MG63 (cell line): ENCODE results near the gene PBX1. TPM values are rescaled to one million over a fixed set of nuclear protein-coding genes. Genes with fewer than 3 reads are reported as not detected.

Experiments
- DNase-seq: peaks from one replicate; pipeline ENCODE4 v3.0.0-alpha.2; 2020
- H3K27me3 ChIP-seq: fragments of 250-450 bp; sonication (Bioruptor Pico); 2 replicates; pipeline ENCODE4 v1.5.1; 2020; ENCODE audit warnings: mild to moderate bottlenecking, moderate library complexity
- H3K36me3 ChIP-seq: fragments of 250-450 bp; sonication (Bioruptor Pico); 2 replicates; pipeline ENCODE4 v1.5.1; 2020; ENCODE audit warnings: mild to moderate bottlenecking, moderate library complexity
- H3K4me3 ChIP-seq: fragments of 250-450 bp; sonication (Bioruptor Pico); 2 replicates; pipeline ENCODE4 v1.5.1; 2020; ENCODE audit warnings: mild to moderate bottlenecking, moderate library complexity
- H3K9me3 ChIP-seq: fragments of 250-450 bp; sonication (Bioruptor Pico); 2 replicates; pipeline ENCODE4 v1.5.1; 2020; ENCODE audit warnings: mild to moderate bottlenecking, moderate library complexity
- total RNA-seq: library from RNA; depleted of rRNA; stranded (reverse); fragments of >200 nt; shearing (Covaris generic); gene quantifications from 2 replicates; pipeline ENCODE4 v1.2.3, GENCODE V29; 2014; ENCODE audit warnings: low replicate concordance

Gene PBX1
- total RNA-seq, 1 experiment from 2014 or later = 0.36 TPM

- H3K36me3 ChIP-seq = no peaks in the 10 kb centered on the region
- H3K27me3 ChIP-seq = peaks cover 6% of the 10 kb centered on the region; the same call in 1 of the 2 replicates
- no peak for DNase-seq
- no peaks in the 10 kb centered on the region for H3K9me3 ChIP-seq
- H3K4me3 ChIP-seq = no peak overlapping the region
Observed at GRCh38 chr1:164622068-164622845, 63.3 kb downstream of the PBX1 start.

- H3K9me3 ChIP-seq = no peaks in the 10 kb centered on the region
- no peak overlapping the region for H3K4me3 ChIP-seq
- DNase-seq = no peak
- no peaks in the 10 kb centered on the region for H3K36me3 ChIP-seq
- H3K27me3 ChIP-seq = peaks cover 6% of the 10 kb centered on the region; the same call in 1 of the 2 replicates
Observed at GRCh38 chr1:164623805-164624204, 64.8 kb downstream of the PBX1 start.

- H3K36me3 ChIP-seq = no peaks in the 10 kb centered on the region
- DNase-seq = no peak
- no peaks in the 10 kb centered on the region for H3K9me3 ChIP-seq
- no peak overlapping the region for H3K4me3 ChIP-seq
- H3K27me3 ChIP-seq = peaks cover 6% of the 10 kb centered on the region; the same call in 1 of the 2 replicates
Observed at GRCh38 chr1:164624400-164624799, 65.4 kb downstream of the PBX1 start.

GRCh38 chr1:164625004-164625617 is 66.1 kb downstream of the PBX1 start:
- Histone ChIP-seq H3K9me3 (no peaks in the 10 kb centered on the region), H3K36me3 (no peaks in the 10 kb centered on the region), H3K27me3 (peaks cover 6% of the 10 kb centered on the region; the same call in 1 of the 2 replicates), H3K4me3 (no peak overlapping the region)
- DNase-seq = no peak

- Histone ChIP-seq H3K27me3 (peaks cover 6% of the 10 kb centered on the region; the same call in 1 of the 2 replicates), H3K9me3 (no peaks in the 10 kb centered on the region), H3K36me3 (no peaks in the 10 kb centered on the region), H3K4me3 (no peak overlapping the region)
- DNase-seq = no peak
Observed at GRCh38 chr1:164628772-164629171, 69.8 kb downstream of the PBX1 start.

GRCh38 chr1:164629971-164630370 is 71.0 kb downstream of the PBX1 start:
- H3K9me3 ChIP-seq = no peaks in the 10 kb centered on the region
- H3K36me3 ChIP-seq = no peaks in the 10 kb centered on the region
- no peak for DNase-seq
- no peaks in the 10 kb centered on the region; the same call in 1 of the 2 replicates for H3K27me3 ChIP-seq
- H3K4me3 ChIP-seq = no peak overlapping the region

- no peak for DNase-seq
- Histone ChIP-seq H3K36me3 (no peaks in the 10 kb centered on the region), H3K27me3 (no peaks in the 10 kb centered on the region; the same call in 1 of the 2 replicates), H3K4me3 (no peak overlapping the region), H3K9me3 (no peaks in the 10 kb centered on the region)
Observed at GRCh38 chr1:164630626-164631396, 71.8 kb downstream of the PBX1 start.

- no peaks in the 10 kb centered on the region for H3K9me3 ChIP-seq
- no peaks in the 10 kb centered on the region; the same call in 1 of the 2 replicates for H3K27me3 ChIP-seq
- H3K4me3 ChIP-seq = no peak overlapping the region
- no peaks in the 10 kb centered on the region for H3K36me3 ChIP-seq
- DNase-seq = no peak
Observed at GRCh38 chr1:164631751-164632150, 72.8 kb downstream of the PBX1 start.

- no peak for DNase-seq
- Histone ChIP-seq H3K9me3 (no peaks in the 10 kb centered on the region), H3K36me3 (no peaks in the 10 kb centered on the region), H3K4me3 (no peak overlapping the region), H3K27me3 (no peaks in the 10 kb centered on the region; the same call in 1 of the 2 replicates)
Observed at GRCh38 chr1:164633997-164634396, 75.0 kb downstream of the PBX1 start.

- no peak for DNase-seq
- Histone ChIP-seq H3K36me3 (no peaks in the 10 kb centered on the region), H3K27me3 (no peaks in the 10 kb centered on the region; the same call in 1 of the 2 replicates), H3K4me3 (no peak overlapping the region), H3K9me3 (no peaks in the 10 kb centered on the region)
Observed at GRCh38 chr1:164635059-164635802, 76.2 kb downstream of the PBX1 start.

GRCh38 chr1:164635803-164636731 is 77.1 kb downstream of the PBX1 start:
- no peak for DNase-seq
- Histone ChIP-seq H3K4me3 (no peak overlapping the region), H3K27me3 (no peaks in the 10 kb centered on the region), H3K9me3 (no peaks in the 10 kb centered on the region), H3K36me3 (no peaks in the 10 kb centered on the region)

GRCh38 chr1:164636757-164637156 is 77.8 kb downstream of the PBX1 start:
- DNase-seq = no peak
- Histone ChIP-seq H3K9me3 (no peaks in the 10 kb centered on the region), H3K27me3 (no peaks in the 10 kb centered on the region), H3K4me3 (no peak overlapping the region), H3K36me3 (no peaks in the 10 kb centered on the region)

- no peak overlapping the region for H3K4me3 ChIP-seq
- DNase-seq = peak; percentile 15
- no peaks in the 10 kb centered on the region for H3K36me3 ChIP-seq
Observed at GRCh38 chr1:164637461-164638375, 78.7 kb downstream of the PBX1 start.

GRCh38 chr1:164638492-164639202 is 79.7 kb downstream of the PBX1 start:
- no peaks in the 10 kb centered on the region for H3K27me3 ChIP-seq
- no peak for DNase-seq
- no peaks in the 10 kb centered on the region for H3K9me3 ChIP-seq
- H3K36me3 ChIP-seq = no peaks in the 10 kb centered on the region
- no peak overlapping the region for H3K4me3 ChIP-seq

More at GRCh38 chr1:164637461-164638375, 78.7 kb downstream of the PBX1 start:
- Histone ChIP-seq H3K9me3 (no peaks in the 10 kb centered on the region), H3K27me3 (no peaks in the 10 kb centered on the region)
